ENCODE measurements around the gene SIT1. TPM values are rescaled to one million over a fixed set of nuclear protein-coding genes. Genes with fewer than 3 reads are reported as not detected.

SIT1 gene
- total RNA-seq, 1 donor from 2014 or later: not detected

DNA sequence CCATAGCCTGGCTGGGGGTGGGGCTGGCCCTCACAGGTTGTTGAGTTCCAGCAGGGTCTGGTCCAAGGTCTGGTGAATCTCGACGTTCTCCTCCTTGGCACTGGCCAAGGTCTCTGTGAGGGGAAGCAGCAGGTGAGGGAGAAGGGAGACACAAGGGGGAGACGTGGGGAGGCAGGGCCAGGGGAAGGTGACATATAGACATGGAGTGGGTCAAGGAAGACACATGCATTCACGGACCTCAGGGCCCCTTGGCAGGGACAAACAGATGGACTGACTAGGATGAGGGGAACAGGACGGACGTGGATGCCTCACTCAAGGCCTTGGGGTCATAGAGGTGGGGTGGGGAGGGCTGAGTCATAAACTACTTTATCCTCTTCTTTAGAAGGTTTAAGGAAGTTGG lies 31.3 kb upstream of the SIT1 start:
- TF ChIP-seq, protein P1, sequence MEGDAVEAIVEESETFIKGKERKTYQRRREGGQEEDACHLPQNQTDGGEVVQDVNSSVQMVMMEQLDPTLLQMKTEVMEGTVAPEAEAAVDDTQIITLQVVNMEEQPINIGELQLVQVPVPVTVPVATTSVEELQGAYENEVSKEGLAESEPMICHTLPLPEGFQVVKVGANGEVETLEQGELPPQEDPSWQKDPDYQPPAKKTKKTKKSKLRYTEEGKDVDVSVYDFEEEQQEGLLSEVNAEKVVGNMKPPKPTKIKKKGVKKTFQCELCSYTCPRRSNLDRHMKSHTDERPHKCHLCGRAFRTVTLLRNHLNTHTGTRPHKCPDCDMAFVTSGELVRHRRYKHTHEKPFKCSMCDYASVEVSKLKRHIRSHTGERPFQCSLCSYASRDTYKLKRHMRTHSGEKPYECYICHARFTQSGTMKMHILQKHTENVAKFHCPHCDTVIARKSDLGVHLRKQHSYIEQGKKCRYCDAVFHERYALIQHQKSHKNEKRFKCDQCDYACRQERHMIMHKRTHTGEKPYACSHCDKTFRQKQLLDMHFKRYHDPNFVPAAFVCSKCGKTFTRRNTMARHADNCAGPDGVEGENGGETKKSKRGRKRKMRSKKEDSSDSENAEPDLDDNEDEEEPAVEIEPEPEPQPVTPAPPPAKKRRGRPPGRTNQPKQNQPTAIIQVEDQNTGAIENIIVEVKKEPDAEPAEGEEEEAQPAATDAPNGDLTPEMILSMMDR (IDR thresholded peaks at IDR 0.05): no peak
- Histone ChIP-seq H3K27me3 (no peaks in the 10 kb centered on the region), H3K4me1 (peaks cover 14 to 45% of the 10 kb centered on the region in 2 donors), H3K9me3 (no peaks in the 10 kb centered on the region), H3K36me3 (peaks cover 50 to 51% of the 10 kb centered on the region in 2 donors), H3K4me3 (no peak overlapping the region), H3K27ac (peak overlapping the region; percentile 93 to 97)
- DNase-seq (ENCODE audit: low spot score in 2 of 2): no peak
- intact Hi-C loops (cut with DNase I): loop anchor here (2.0 kb wide), 1 partner anchor 21 kb away; no protein-coding TSS in a partner anchor

DNA sequence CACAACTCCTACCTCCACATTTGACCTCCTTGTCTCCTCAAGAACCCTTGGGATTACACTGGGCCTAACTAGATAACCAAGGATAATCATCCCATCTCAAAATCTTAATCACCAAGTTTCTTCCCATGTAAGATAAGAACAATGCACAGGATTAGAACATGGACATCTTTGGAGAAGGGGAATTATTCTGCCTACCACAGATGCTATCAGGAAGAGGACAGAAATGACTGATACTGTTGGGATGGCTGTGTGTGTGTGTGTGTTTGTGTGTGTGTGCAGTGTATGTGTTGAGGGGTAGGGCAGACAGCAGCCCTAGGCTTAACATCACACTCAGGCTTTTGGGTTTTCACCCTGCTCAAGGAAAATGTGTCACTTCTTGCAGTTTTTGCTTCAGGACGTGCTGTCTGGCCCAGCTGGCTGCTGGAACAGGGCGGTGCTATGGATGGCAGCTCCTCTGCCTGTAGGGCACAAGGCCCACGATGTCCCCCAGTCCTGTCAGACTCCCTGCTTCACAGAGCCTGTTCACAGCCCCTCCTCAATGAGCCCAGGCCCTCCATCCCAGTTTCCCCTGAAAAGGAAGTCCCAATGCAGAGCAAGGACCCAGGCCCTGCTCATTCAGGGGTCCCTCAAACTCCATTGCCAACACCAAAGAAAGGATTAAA lies 30.7 kb upstream of the SIT1 start:
- Histone ChIP-seq H3K4me3 (no peak overlapping the region), H3K4me1 (peaks cover 14 to 45% of the 10 kb centered on the region in 2 donors), H3K36me3 (peaks cover 45 to 46% of the 10 kb centered on the region in 2 donors), H3K9me3 (no peaks in the 10 kb centered on the region), H3K27ac (peak overlapping the region; percentile 93 to 97), H3K27me3 (no peaks in the 10 kb centered on the region)
- TF ChIP-seq, protein P1 (IDR thresholded peaks at IDR 0.05): no peak
- no peak for DNase-seq (ENCODE audit: low spot score in 2 of 2)
- intact Hi-C loops (cut with DNase I): loop anchor here (2.0 kb wide), 2 partner anchors 17 to 21 kb away; partner anchors contain the start of gene ARHGEF39

DNA sequence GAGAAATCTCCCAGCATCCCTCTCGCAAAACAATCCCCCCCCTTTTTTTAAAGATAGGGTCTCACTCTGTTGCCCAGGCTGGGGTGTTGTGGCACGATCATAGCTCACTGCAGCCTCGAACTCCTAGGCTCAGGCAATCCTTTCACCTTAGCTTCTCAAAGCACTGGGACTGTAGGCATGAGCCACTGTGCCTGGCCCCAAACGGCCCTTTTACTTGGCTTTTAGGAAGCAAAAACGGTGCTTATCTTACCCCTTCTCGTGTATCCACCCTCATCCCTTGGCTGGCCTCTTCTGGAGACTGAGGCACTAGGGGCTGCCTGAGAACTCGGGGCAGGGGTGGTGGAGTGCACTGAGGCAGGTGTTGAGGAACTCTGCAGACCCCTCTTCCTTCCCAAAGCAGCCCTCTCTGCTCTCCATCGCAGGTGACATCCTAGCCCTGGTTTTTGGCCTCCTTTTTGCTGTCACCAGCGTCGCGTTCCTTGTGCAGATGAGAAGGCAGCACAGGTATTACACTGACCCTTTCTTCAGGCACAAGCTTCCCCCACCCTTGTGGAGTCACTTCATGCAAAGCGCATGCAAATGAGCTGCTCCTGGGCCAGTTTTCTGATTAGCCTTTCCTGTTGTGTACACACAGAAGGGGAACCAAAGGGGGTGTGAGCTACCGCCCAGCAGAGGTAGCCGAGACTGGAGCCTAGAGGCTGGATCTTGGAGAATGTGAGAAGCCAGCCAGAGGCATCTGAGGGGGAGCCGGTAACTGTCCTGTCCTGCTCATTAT lies 29.8 kb upstream of the SIT1 start:
- intact Hi-C loops (cut with DNase I): loop anchor here (2.0 kb wide), 1 partner anchor 16 kb away; the partner anchor contains the start of gene ARHGEF39
- H3K4me1 ChIP-seq: peaks cover 20 to 48% of the 10 kb centered on the region in 2 donors
- no peaks in the 10 kb centered on the region for H3K9me3 ChIP-seq
- TF ChIP-seq, protein P1 (IDR thresholded peaks at IDR 0.05): no peak
- H3K36me3 ChIP-seq: peaks cover 36 to 37% of the 10 kb centered on the region in 2 donors
- H3K4me3 ChIP-seq: no peak overlapping the region
- no peaks in the 10 kb centered on the region for H3K27me3 ChIP-seq
- peak overlapping the region; percentile 54 to 97 for H3K27ac ChIP-seq
- DNase-seq (ENCODE audit: low spot score in 2 of 2): no peak

DNA sequence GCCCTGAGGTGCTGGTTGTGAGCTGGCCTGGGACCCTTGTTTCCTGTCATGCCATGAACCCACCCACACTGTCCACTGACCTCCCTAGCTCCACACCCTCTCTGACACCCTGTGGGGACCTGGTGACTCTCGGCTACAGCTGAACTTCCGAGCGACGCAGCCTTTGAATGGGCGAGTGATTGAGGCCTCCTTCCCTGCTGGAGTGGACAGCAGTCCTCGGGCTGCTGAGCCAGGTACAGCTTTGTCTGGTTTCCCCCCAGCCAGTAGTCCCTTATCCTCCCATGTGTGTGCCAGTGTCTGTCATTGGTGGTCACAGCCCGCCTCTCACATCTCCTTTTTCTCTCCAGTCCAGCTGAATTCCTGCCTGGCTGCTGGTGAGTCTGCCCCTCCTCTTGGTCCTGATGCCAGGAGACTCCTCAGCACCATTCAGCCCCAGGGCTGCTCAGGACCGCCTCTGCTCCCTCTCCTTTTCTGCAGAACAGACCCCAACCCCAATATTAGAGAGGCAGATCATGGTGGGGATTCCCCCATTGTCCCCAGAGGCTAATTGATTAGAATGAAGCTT lies 29.1 kb upstream of the SIT1 start:
- no peak for DNase-seq (ENCODE audit: low spot score in 2 of 2)
- intact Hi-C loops (cut with DNase I): loop anchor here (2.0 kb wide), 1 partner anchor 15 kb away; the partner anchor contains the start of gene ARHGEF39
- TF ChIP-seq, protein P1 (IDR thresholded peaks at IDR 0.05): no peak
- peaks cover 29 to 30% of the 10 kb centered on the region in 2 donors for H3K36me3 ChIP-seq
- no peaks in the 10 kb centered on the region for H3K9me3 ChIP-seq
- H3K4me1 ChIP-seq: peaks cover 17 to 45% of the 10 kb centered on the region in 2 donors
- peak overlapping the region; percentile 54 to 97 for H3K27ac ChIP-seq
- no peaks in the 10 kb centered on the region for H3K27me3 ChIP-seq
- no peak overlapping the region for H3K4me3 ChIP-seq

DNA sequence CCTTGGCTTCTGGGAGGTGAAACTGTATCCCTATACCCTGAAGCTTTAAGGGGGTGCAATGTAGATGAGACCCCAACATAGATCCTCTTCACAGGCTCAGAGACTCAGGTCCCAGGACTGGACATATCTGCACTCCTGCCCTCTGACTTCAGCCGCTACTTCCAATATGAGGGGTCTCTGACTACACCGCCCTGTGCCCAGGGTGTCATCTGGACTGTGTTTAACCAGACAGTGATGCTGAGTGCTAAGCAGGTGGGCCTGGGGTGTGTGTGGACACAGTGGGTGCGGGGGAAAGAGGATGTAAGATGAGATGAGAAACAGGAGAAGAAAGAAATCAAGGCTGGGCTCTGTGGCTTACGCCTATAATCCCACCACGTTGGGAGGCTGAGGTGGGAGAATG lies 28.4 kb upstream of the SIT1 start:
- TF ChIP-seq, protein P1 (IDR thresholded peaks at IDR 0.05): no peak
- Histone ChIP-seq H3K27ac (peak overlapping the region; percentile 54 to 97), H3K4me3 (no peak overlapping the region), H3K9me3 (no peaks in the 10 kb centered on the region), H3K36me3 (peaks cover 21 to 22% of the 10 kb centered on the region in 2 donors), H3K27me3 (no peaks in the 10 kb centered on the region), H3K4me1 (peaks cover 9 to 38% of the 10 kb centered on the region in 2 donors)
- no peak for DNase-seq (ENCODE audit: low spot score in 2 of 2)
- intact Hi-C loops (cut with DNase I): no loop called here

All from ascending aorta (tissue), 2 donors.